ENCODE results near the gene EHD3.
"Not testable (repeated sequence)": the region's sequence is repeated elsewhere in the genome, so short reads cannot be mapped to it uniquely, and the experiment has no call there.

Gene EHD3

GRCh38 chr2:31283193-31283919 lies 49.4 kb downstream of the EHD3 start:
- DNase-seq (ENCODE audit: low read depth in 1 of 2, low spot score in 1 of 2): not testable (repeated sequence)

GRCh38 chr2:31284107-31284506 lies 50.2 kb downstream of the EHD3 start:
- DNase-seq (ENCODE audit: low read depth in 1 of 2, low spot score in 1 of 2): no peak

- no peak for DNase-seq (ENCODE audit: low read depth in 1 of 2, low spot score in 1 of 2)
These were observed 52.3 kb downstream of the EHD3 start for GRCh38 chr2:31286230-31286629.

- no peak for DNase-seq (ENCODE audit: low read depth in 1 of 2, low spot score in 1 of 2)
These were observed 53.1 kb downstream of the EHD3 start for GRCh38 chr2:31286961-31287550.

- no peak for DNase-seq (ENCODE audit: low read depth in 1 of 2, low spot score in 1 of 2)
These were observed 53.7 kb downstream of the EHD3 start for GRCh38 chr2:31287654-31288053.

GRCh38 chr2:31294196-31294595 lies 60.2 kb downstream of the EHD3 start:
- DNase-seq (ENCODE audit: low read depth in 1 of 2, low spot score in 1 of 2): no peak

GRCh38 chr2:31296641-31297287 lies 62.8 kb downstream of the EHD3 start:
- DNase-seq (ENCODE audit: low read depth in 1 of 2, low spot score in 1 of 2): no peak

GRCh38 chr2:31297751-31298150 lies 63.8 kb downstream of the EHD3 start:
- DNase-seq (ENCODE audit: low read depth in 1 of 2, low spot score in 1 of 2): no peak

GRCh38 chr2:31299547-31299946 lies 65.6 kb downstream of the EHD3 start:
- DNase-seq (ENCODE audit: low read depth in 1 of 2, low spot score in 1 of 2): no peak

GRCh38 chr2:31300309-31300708 lies 66.4 kb downstream of the EHD3 start:
- no peak for DNase-seq (ENCODE audit: low read depth in 1 of 2, low spot score in 1 of 2)

GRCh38 chr2:31302940-31303563 lies 69.1 kb downstream of the EHD3 start:
- DNase-seq (ENCODE audit: low read depth in 1 of 2, low spot score in 1 of 2): no peak

GRCh38 chr2:31304816-31305215 lies 70.9 kb downstream of the EHD3 start:
- no peak for DNase-seq (ENCODE audit: low read depth in 1 of 2, low spot score in 1 of 2)

GRCh38 chr2:31312898-31313297 lies 78.9 kb downstream of the EHD3 start:
- no peak for DNase-seq (ENCODE audit: low read depth in 1 of 2, low spot score in 1 of 2)

GRCh38 chr2:31314761-31315160 lies 80.8 kb downstream of the EHD3 start:
- DNase-seq (ENCODE audit: low read depth in 1 of 2, low spot score in 1 of 2): no peak

GRCh38 chr2:31317396-31317795 lies 83.4 kb downstream of the EHD3 start:
- DNase-seq (ENCODE audit: low read depth in 1 of 2, low spot score in 1 of 2): no peak

GRCh38 chr2:31318361-31319336 lies 84.7 kb downstream of the EHD3 start:
- peak in 1 of 2 donors; percentile 14 for DNase-seq (ENCODE audit: low read depth in 1 of 2, low spot score in 1 of 2)
